Gastrocnemius medialis (tissue), 4 donors: ENCODE results near the gene SCGB2B2. TPM values are rescaled to one million over a fixed set of nuclear protein-coding genes. Genes with fewer than 3 reads are reported as not detected.
"Not testable (repeated sequence)": the region's sequence is repeated elsewhere in the genome, so short reads cannot be mapped to it uniquely, and the experiment has no call there.

Experiments
- ATAC-seq, 2 donors: fragments of 150-250 bp; one replicate each; pipeline ENCODE4 v1.9.1; 2016
- DNase-seq, 2 donors: peaks; one replicate each; pipeline ENCODE4 v3.0.0-alpha.2; 2019
- H3K27ac ChIP-seq, 4 donors: fragments of 200-600 bp; sonication (generic); 1 replicate in 1 of 4; 2 replicates in 3 of 4; pipeline ENCODE4 v1.5.1; 2016 to 2018; ENCODE audit warnings: mild to moderate bottlenecking in 2 of 4, moderate library complexity in 1 of 4
- H3K27me3 ChIP-seq, 3 donors: fragments of 200-600 bp; sonication (generic) in 2 of 3; 1 replicate in 1 of 3; 2 replicates in 2 of 3; pipeline versions ENCODE4 v1.5.1 to v1.6.0; 2016 to 2019; ENCODE audit warnings: mild to moderate bottlenecking in 1 of 3, moderate library complexity in 1 of 3
- H3K36me3 ChIP-seq, 2 donors: fragments of 200-600 bp; sonication (generic) in 1 of 2; one replicate each; pipeline ENCODE4 v1.5.1; 2017 to 2018
- H3K4me1 ChIP-seq, 2 donors: fragments of 200-600 bp; sonication (generic) in 1 of 2; one replicate each; pipeline ENCODE4 v1.5.1; 2016 to 2017; ENCODE audit warnings: mild to moderate bottlenecking in 2 of 2
- H3K4me3 ChIP-seq, 4 donors: fragments of 200-600 bp; sonication (generic) in 3 of 4; 1 replicate in 1 of 4; 2 replicates in 3 of 4; pipeline ENCODE4 v1.5.1; 2016 to 2019; ENCODE audit warnings: mild to moderate bottlenecking in 2 of 4
- H3K9me3 ChIP-seq, 3 donors: fragments of 200-600 bp; sonication (generic) in 2 of 3; 1 replicate in 1 of 3; 2 replicates in 2 of 3; pipeline ENCODE4 v1.5.1; 2016 to 2019
- POLR2A ChIP-seq, 2 donors: fragments of 450-650 bp; IDR thresholded peaks; one replicate each; pipeline ENCODE4 v1.6.1; 2017; ENCODE audit warnings: antibody characterized with exemption in 2 of 2, mild to moderate bottlenecking in 2 of 2, moderate library complexity in 2 of 2
- in situ Hi-C, 4 donors: fragments of 200-750 bp; cut with MboI; loops; one replicate each; pipeline versions ENCODE4 v1.15.0 to v1.8.0; 2017; ENCODE audit warnings: low sequenced_read_pairs in 4 of 4
- intact Hi-C: fragments of 100-400 bp; cut with DNase I; formaldehyde crosslinking; loops from one replicate; pipeline ENCODE4 v1.15.1; 2023; ENCODE audit warnings: low total_unique reads
- total RNA-seq, 4 donors: library from RNA; depleted of rRNA; stranded (reverse); fragments of >200 nt; gene quantifications; one replicate each; pipeline versions ENCODE4 v1.1.0 to v1.2.3, GENCODE V29; 2016
- TF ChIP-seq, protein P1 (sequence below), 5 experiments: fragments of 450-650 bp in 3 of 5; fragments of 200-600 bp in 2 of 5; sonication (generic) in 2 of 5; IDR thresholded peaks in 4 of 5; conservative IDR thresholded peaks in 1 of 5; 1 replicate in 4 of 5; 2 replicates in 1 of 5; pipeline ENCODE4 v1.5.1; 2016 to 2019; ENCODE audit warnings: antibody characterized with exemption in 5 of 5, mild to moderate bottlenecking in 3 of 5, moderate library complexity in 3 of 5

Gene SCGB2B2
- total RNA-seq, 4 donors from 2014 or later: 0.20 to 1.1 (median 0.20) TPM; not detected in 1

- intact Hi-C loops: no loop called here
- ATAC-seq: no peak
Observed at GRCh38 chr19:34669305-34669704, 7.7 kb downstream of the SCGB2B2 start.

GRCh38 chr19:34668690-34669089 lies 8.3 kb downstream of the SCGB2B2 start:
- H3K9me3 ChIP-seq, H3K36me3 ChIP-seq, intact Hi-C loops, DNase-seq, ATAC-seq, H3K27me3 ChIP-seq, H3K4me3 ChIP-seq, in situ Hi-C loops, H3K27ac ChIP-seq: not testable (repeated sequence)
- H3K4me1 ChIP-seq: peaks cover 10 to 18% of the 10 kb centered on the region in 2 donors

More at GRCh38 chr19:34669305-34669704, 7.7 kb downstream of the SCGB2B2 start:
- Histone ChIP-seq H3K4me1 (peaks cover 7 to 19% of the 10 kb centered on the region in 2 donors), H3K36me3 (no peaks in the 10 kb centered on the region), H3K27ac (no peak overlapping the region), H3K27me3 (no peaks in the 10 kb centered on the region), H3K4me3 (no peak overlapping the region), H3K9me3 (no peaks in the 10 kb centered on the region)
- no peak for DNase-seq
- TF ChIP-seq, protein P1, sequence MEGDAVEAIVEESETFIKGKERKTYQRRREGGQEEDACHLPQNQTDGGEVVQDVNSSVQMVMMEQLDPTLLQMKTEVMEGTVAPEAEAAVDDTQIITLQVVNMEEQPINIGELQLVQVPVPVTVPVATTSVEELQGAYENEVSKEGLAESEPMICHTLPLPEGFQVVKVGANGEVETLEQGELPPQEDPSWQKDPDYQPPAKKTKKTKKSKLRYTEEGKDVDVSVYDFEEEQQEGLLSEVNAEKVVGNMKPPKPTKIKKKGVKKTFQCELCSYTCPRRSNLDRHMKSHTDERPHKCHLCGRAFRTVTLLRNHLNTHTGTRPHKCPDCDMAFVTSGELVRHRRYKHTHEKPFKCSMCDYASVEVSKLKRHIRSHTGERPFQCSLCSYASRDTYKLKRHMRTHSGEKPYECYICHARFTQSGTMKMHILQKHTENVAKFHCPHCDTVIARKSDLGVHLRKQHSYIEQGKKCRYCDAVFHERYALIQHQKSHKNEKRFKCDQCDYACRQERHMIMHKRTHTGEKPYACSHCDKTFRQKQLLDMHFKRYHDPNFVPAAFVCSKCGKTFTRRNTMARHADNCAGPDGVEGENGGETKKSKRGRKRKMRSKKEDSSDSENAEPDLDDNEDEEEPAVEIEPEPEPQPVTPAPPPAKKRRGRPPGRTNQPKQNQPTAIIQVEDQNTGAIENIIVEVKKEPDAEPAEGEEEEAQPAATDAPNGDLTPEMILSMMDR (IDR thresholded peaks at IDR 0.05 in 4 of 5, conservative IDR thresholded peaks at IDR 0.05 in 1 of 5): no peak
- no peak for TF ChIP-seq POLR2A (IDR thresholded peaks at IDR 0.05)
- in situ Hi-C loops: no loop called here

DNA sequence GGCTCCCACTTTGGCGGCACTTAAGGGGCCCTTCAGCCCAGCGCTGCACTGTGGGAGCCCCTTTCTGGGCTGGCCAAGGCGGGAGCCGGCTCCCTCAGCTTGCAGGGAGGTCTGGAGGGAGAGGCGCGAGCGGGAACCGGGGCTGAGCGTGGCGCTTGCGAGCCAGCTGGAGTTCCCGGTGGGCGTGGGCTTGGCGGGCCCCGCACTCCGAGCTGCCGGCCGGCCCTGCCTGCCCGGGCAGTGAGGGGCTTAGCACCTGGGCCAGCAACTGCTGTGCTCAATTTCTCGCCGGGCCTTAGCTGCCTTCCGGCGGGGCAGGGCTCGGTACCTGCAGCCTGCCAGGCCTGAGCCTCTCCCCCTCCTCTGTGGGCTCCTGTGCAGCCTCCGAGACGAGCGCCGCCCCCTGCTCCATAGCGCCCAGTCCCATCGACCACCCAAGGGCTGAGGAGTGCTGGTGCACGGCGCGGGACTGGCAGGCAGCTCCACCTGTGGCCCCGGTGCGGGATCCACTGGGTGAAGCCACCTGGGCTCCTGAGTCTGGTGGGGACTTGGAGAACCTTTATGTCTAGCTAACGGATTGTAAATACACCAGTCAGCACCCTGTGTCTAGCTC lies 8.8 kb downstream of the SCGB2B2 start:
- in situ Hi-C loops, H3K36me3 ChIP-seq, intact Hi-C loops, DNase-seq, H3K9me3 ChIP-seq, H3K27me3 ChIP-seq, ATAC-seq: not testable (repeated sequence)
- Histone ChIP-seq H3K4me3 (peak overlapping the region; percentile 41 to 52 (median 48)), H3K4me1 (peaks cover 6 to 18% of the 10 kb centered on the region in 2 donors), H3K27ac (peak overlapping the region; percentile 75 to 84 (median 79))

GRCh38 chr19:34667349-34668076 lies 9.4 kb downstream of the SCGB2B2 start:
- in situ Hi-C loops: no loop called here
- Histone ChIP-seq H3K4me1 (peaks cover 12 to 15% of the 10 kb centered on the region in 2 donors), H3K27me3 (no peaks in the 10 kb centered on the region), H3K4me3 (peak overlapping the region; percentile 41 to 52 (median 48)), H3K27ac (peak overlapping the region; percentile 75 to 84 (median 79)), H3K36me3 (no peaks in the 10 kb centered on the region), H3K9me3 (no peaks in the 10 kb centered on the region)
- ATAC-seq (peak; percentile 28), DNase-seq (no peak)
- TF ChIP-seq, protein P1 (IDR thresholded peaks at IDR 0.05 in 4 of 5, conservative IDR thresholded peaks at IDR 0.05 in 1 of 5): no peak
- no peak for TF ChIP-seq POLR2A (IDR thresholded peaks at IDR 0.05)
- intact Hi-C loops: no loop called here

DNA sequence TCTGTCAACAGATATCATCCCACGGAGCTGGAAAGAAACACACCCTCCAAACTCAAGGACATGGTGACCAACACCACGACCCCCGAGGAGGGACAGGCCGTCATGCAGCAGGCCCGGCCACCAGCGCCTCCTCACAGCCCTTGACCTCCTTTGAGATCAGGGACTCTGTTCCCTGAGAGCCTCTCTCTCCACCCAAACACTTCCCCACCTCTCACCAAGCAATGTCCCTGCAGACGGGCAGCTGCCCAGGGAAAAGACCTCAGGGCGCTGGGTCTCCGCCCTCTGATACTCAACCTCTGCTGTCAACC lies 10.0 kb downstream of the SCGB2B2 start:
- TF ChIP-seq, protein P1 (IDR thresholded peaks at IDR 0.05 in 4 of 5, conservative IDR thresholded peaks at IDR 0.05 in 1 of 5): no peak
- no peak for TF ChIP-seq POLR2A (IDR thresholded peaks at IDR 0.05)
- H3K27ac ChIP-seq: peak overlapping the region; percentile 75 to 84 (median 79)
- intact Hi-C loops (no loop called here), in situ Hi-C loops (no loop called here)
- H3K27me3 ChIP-seq: no peaks in the 10 kb centered on the region
- H3K36me3 ChIP-seq: no peaks in the 10 kb centered on the region
- H3K4me3 ChIP-seq: peak overlapping the region; percentile 41 to 52 (median 48)
- H3K9me3 ChIP-seq: no peaks in the 10 kb centered on the region
- H3K4me1 ChIP-seq: peaks cover 12 to 15% of the 10 kb centered on the region in 2 donors
- no peak for DNase-seq
- ATAC-seq: no peak
